Measurements from ENCODE around the gene TNKS2.

Gene TNKS2

GRCh38 chr10:91776266-91776665, 22.0 kb upstream of the TNKS2 start:
- no peak for DNase-seq (ENCODE audit: low read depth)
- TF ChIP-seq, protein P1, sequence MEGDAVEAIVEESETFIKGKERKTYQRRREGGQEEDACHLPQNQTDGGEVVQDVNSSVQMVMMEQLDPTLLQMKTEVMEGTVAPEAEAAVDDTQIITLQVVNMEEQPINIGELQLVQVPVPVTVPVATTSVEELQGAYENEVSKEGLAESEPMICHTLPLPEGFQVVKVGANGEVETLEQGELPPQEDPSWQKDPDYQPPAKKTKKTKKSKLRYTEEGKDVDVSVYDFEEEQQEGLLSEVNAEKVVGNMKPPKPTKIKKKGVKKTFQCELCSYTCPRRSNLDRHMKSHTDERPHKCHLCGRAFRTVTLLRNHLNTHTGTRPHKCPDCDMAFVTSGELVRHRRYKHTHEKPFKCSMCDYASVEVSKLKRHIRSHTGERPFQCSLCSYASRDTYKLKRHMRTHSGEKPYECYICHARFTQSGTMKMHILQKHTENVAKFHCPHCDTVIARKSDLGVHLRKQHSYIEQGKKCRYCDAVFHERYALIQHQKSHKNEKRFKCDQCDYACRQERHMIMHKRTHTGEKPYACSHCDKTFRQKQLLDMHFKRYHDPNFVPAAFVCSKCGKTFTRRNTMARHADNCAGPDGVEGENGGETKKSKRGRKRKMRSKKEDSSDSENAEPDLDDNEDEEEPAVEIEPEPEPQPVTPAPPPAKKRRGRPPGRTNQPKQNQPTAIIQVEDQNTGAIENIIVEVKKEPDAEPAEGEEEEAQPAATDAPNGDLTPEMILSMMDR (IDR thresholded peaks at IDR 0.05; ENCODE audit: control insufficient read depth, extremely low read depth, insufficient read depth) = no peak

GRCh38 chr10:91778485-91778884, 19.7 kb upstream of the TNKS2 start:
- H3K4me3 ChIP-seq (ENCODE audit: low read depth, low read length) = no peak overlapping the region
- no peak for DNase-seq (ENCODE audit: low read depth)
- TF ChIP-seq, protein P1 (IDR thresholded peaks at IDR 0.05; ENCODE audit: control insufficient read depth, extremely low read depth, insufficient read depth) = no peak

More at GRCh38 chr10:91776266-91776665, 22.0 kb upstream of the TNKS2 start:
- no peak overlapping the region for H3K4me3 ChIP-seq (ENCODE audit: low read depth, low read length)

DNA sequence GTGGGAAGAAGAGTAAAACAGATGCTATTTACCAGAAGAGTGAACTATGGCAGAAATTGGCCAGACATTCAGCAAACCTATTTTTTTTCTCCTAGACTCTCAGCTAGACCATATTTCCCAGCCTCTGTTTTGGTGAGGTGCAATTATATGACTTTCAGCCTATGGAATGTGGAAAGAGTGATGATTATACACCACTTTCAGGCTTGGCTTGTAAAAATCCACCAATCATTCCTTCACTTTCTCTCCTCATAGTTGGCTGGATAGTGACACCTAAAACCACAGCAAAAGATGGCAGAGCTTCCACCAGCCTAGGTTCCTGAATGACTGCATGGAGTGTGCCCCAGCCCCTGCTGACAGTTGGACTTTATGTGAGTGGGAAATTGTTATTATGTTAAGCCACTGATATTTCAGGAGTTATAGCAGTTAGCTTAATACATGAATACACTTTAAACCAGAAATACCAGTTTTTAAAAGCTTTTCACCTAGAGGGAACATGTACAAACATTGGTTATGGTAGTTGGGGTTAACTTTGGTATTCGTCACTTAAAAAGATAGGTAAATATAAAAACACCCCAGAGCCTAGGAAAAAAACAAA, 19.1 kb upstream of the TNKS2 start:
- TF ChIP-seq, protein P1 (IDR thresholded peaks at IDR 0.05; ENCODE audit: control insufficient read depth, extremely low read depth, insufficient read depth) = no peak
- H3K4me3 ChIP-seq (ENCODE audit: low read depth, low read length) = no peak overlapping the region
- no peak for DNase-seq (ENCODE audit: low read depth)

DNA sequence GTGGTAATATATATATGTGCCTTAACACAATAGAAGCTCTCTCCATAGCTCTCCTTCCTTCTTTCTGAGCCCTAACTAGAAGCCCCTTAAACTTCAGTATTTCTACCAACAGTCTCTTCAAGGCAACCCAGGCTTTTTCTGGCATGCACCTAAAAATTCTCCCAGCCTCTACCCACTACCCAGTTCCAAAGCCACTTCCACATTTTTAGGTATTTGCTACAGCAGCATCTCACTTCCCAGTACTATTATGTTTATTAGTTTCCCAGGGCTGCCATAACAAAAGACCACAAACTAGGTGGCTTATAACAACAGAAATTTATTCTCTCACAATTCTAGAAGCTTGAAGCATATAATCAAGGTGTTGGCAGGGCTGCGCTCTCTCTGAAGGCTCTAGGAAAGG, 15.7 kb upstream of the TNKS2 start:
- H3K4me3 ChIP-seq (ENCODE audit: low read depth, low read length) = no peak overlapping the region
- no peak for DNase-seq (ENCODE audit: low read depth)
- TF ChIP-seq, protein P1 (IDR thresholded peaks at IDR 0.05; ENCODE audit: control insufficient read depth, extremely low read depth, insufficient read depth) = no peak

- H3K4me3 ChIP-seq (ENCODE audit: low read depth, low read length) = no peak overlapping the region
- TF ChIP-seq, protein P1 (IDR thresholded peaks at IDR 0.05; ENCODE audit: control insufficient read depth, extremely low read depth, insufficient read depth) = no peak
- DNase-seq (ENCODE audit: low read depth) = no peak
Measured at GRCh38 chr10:91785830-91786229, 12.4 kb upstream of the TNKS2 start.

DNA sequence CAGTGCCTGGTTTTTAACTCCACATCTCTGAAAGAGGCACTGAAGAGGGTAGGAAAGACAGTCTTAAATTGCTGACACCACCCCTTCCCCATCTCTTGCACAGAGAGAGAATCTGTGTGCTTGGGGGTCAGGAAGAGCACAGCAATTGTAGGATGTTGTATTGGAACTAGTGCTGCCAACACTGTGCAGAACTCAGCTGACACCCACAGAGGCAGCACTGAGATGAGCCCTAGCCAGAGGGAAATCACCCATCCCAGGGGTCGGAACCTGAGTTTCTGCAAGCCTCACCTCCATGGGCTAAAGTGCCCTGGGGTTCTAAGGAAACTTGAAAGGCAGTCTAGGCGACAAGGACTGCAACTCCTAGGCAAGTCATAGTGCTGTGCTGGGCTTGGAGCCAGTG, 11.0 kb upstream of the TNKS2 start:
- no peak for DNase-seq (ENCODE audit: low read depth)
- TF ChIP-seq, protein P1 (IDR thresholded peaks at IDR 0.05; ENCODE audit: control insufficient read depth, extremely low read depth, insufficient read depth) = no peak

DNA sequence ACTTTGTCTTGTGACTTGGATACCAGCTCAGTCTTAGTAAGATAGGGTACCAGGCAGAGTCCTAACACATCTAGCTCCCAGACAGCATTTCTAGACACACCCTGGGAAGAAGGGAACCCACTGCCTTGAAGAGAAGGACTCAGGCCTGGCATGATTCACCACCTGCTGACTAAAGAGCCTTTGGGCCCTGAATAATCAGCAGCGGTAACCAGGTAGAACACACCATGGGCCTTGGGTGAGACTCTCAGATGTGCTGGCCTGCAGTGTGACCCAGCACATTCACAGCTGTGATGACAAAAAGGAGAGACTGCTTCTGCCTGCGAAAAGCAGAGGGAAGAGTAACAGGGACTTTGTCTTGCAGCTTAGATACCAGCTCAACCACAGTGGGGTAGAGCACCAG, 10.4 kb upstream of the TNKS2 start:
- TF ChIP-seq, protein P1 (IDR thresholded peaks at IDR 0.05; ENCODE audit: control insufficient read depth, extremely low read depth, insufficient read depth) = no peak
- no peak for DNase-seq (ENCODE audit: low read depth)
- no peak overlapping the region for H3K4me3 ChIP-seq (ENCODE audit: low read depth, low read length)

More for the DNA sequence above, 11.0 kb upstream of the TNKS2 start:
- H3K4me3 ChIP-seq (ENCODE audit: low read depth, low read length) = no peak overlapping the region
